ENCODE measurements around the gene FLNB.

DNA sequence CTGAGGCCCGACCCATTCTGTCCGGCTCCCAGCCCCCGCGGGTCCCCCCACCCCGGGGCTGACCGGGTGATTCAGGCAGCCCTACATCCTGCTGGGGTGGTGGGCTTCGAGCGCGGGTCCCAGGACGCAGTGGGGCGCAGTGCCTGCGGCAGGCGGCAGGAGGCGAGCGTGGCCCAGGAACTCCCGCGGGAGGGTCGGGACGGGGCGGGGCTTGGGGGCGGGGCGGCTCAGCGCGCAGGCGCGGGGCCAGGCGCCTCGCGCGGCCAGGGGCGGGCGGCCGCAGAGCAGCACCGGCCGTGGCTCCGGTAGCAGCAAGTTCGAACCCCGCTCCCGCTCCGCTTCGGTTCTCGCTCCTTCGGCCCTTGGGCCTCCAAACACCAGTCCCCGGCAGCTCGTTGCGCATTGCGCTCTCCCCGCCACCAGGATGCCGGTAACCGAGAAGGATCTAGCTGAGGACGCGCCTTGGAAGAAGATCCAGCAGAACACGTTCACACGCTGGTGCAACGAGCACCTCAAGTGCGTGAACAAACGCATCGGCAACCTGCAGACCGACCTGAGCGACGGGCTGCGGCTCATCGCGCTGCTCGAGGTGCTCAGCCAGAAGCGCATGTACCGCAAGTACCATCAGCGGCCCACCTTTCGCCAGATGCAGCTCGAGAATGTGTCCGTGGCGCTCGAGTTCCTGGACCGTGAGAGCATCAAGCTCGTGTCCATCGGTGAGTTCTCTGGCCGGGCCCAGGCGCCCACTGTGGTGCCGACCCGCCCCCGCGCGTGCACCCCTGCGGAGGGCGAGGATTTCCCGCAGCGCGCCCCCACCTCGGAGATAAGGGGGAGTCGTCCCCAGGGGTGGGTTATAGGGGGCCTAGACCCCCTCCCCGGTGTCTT, at the start of gene FLNB:
- TF ChIP-seq, protein P1, sequence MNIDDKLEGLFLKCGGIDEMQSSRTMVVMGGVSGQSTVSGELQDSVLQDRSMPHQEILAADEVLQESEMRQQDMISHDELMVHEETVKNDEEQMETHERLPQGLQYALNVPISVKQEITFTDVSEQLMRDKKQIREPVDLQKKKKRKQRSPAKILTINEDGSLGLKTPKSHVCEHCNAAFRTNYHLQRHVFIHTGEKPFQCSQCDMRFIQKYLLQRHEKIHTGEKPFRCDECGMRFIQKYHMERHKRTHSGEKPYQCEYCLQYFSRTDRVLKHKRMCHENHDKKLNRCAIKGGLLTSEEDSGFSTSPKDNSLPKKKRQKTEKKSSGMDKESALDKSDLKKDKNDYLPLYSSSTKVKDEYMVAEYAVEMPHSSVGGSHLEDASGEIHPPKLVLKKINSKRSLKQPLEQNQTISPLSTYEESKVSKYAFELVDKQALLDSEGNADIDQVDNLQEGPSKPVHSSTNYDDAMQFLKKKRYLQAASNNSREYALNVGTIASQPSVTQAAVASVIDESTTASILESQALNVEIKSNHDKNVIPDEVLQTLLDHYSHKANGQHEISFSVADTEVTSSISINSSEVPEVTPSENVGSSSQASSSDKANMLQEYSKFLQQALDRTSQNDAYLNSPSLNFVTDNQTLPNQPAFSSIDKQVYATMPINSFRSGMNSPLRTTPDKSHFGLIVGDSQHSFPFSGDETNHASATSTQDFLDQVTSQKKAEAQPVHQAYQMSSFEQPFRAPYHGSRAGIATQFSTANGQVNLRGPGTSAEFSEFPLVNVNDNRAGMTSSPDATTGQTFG (tag by site-specific recombination; IDR thresholded peaks at IDR 0.05; ENCODE audit: borderline replicate concordance) = no peak
- TF ChIP-seq ZNF324 (tag by site-specific recombination; IDR thresholded peaks at IDR 0.05) (no peak), ZNF544 (tag by site-specific recombination; IDR thresholded peaks at IDR 0.05) (no peak)
- TF ChIP-seq, protein P2, sequence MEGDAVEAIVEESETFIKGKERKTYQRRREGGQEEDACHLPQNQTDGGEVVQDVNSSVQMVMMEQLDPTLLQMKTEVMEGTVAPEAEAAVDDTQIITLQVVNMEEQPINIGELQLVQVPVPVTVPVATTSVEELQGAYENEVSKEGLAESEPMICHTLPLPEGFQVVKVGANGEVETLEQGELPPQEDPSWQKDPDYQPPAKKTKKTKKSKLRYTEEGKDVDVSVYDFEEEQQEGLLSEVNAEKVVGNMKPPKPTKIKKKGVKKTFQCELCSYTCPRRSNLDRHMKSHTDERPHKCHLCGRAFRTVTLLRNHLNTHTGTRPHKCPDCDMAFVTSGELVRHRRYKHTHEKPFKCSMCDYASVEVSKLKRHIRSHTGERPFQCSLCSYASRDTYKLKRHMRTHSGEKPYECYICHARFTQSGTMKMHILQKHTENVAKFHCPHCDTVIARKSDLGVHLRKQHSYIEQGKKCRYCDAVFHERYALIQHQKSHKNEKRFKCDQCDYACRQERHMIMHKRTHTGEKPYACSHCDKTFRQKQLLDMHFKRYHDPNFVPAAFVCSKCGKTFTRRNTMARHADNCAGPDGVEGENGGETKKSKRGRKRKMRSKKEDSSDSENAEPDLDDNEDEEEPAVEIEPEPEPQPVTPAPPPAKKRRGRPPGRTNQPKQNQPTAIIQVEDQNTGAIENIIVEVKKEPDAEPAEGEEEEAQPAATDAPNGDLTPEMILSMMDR (tag by site-specific recombination; IDR thresholded peaks at IDR 0.05) = no peak; the same call in 1 of the 2 replicates
- TF ChIP-seq, protein P3, sequence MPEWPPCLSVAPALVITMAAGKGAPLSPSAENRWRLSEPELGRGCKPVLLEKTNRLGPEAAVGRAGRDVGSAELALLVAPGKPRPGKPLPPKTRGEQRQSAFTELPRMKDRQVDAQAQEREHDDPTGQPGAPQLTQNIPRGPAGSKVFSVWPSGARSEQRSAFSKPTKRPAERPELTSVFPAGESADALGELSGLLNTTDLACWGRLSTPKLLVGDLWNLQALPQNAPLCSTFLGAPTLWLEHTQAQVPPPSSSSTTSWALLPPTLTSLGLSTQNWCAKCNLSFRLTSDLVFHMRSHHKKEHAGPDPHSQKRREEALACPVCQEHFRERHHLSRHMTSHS (tag by site-specific recombination; IDR thresholded peaks at IDR 0.05) = no peak
- TF ChIP-seq, protein P4, sequence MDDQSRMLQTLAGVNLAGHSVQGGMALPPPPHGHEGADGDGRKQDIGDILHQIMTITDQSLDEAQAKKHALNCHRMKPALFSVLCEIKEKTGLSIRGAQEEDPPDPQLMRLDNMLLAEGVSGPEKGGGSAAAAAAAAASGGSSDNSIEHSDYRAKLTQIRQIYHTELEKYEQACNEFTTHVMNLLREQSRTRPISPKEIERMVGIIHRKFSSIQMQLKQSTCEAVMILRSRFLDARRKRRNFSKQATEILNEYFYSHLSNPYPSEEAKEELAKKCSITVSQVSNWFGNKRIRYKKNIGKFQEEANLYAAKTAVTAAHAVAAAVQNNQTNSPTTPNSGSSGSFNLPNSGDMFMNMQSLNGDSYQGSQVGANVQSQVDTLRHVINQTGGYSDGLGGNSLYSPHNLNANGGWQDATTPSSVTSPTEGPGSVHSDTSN (CRISPR knock-in tag; IDR thresholded peaks at IDR 0.05) = no peak
- TF ChIP-seq, protein P5, sequence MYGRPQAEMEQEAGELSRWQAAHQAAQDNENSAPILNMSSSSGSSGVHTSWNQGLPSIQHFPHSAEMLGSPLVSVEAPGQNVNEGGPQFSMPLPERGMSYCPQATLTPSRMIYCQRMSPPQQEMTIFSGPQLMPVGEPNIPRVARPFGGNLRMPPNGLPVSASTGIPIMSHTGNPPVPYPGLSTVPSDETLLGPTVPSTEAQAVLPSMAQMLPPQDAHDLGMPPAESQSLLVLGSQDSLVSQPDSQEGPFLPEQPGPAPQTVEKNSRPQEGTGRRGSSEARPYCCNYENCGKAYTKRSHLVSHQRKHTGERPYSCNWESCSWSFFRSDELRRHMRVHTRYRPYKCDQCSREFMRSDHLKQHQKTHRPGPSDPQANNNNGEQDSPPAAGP (tag by site-specific recombination; IDR thresholded peaks at IDR 0.05) = 0 out of 2 replicates have a peak, but pooled peaks have one; percentile 42
- TF ChIP-seq, protein P6, sequence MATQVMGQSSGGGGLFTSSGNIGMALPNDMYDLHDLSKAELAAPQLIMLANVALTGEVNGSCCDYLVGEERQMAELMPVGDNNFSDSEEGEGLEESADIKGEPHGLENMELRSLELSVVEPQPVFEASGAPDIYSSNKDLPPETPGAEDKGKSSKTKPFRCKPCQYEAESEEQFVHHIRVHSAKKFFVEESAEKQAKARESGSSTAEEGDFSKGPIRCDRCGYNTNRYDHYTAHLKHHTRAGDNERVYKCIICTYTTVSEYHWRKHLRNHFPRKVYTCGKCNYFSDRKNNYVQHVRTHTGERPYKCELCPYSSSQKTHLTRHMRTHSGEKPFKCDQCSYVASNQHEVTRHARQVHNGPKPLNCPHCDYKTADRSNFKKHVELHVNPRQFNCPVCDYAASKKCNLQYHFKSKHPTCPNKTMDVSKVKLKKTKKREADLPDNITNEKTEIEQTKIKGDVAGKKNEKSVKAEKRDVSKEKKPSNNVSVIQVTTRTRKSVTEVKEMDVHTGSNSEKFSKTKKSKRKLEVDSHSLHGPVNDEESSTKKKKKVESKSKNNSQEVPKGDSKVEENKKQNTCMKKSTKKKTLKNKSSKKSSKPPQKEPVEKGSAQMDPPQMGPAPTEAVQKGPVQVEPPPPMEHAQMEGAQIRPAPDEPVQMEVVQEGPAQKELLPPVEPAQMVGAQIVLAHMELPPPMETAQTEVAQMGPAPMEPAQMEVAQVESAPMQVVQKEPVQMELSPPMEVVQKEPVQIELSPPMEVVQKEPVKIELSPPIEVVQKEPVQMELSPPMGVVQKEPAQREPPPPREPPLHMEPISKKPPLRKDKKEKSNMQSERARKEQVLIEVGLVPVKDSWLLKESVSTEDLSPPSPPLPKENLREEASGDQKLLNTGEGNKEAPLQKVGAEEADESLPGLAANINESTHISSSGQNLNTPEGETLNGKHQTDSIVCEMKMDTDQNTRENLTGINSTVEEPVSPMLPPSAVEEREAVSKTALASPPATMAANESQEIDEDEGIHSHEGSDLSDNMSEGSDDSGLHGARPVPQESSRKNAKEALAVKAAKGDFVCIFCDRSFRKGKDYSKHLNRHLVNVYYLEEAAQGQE (tag by site-specific recombination; IDR thresholded peaks at IDR 0.05) = no peak

All from HEK293 (cell line).